K562 (cell line): Measurements from ENCODE around the gene MYO10. TPM values are rescaled to one million over a fixed set of nuclear protein-coding genes. Genes with fewer than 3 reads are reported as not detected.

ENCODE experiments used
- ATAC-seq: fragments of 200-7000 bp; cut with Tn5 transposase; 3 replicates; pipeline ENCODE4 v1.9.1; 2020; ENCODE audit warnings: moderate library complexity
- Bru-seq: library from RNA; stranded (reverse); fragments of 400-500 nt; gene quantifications from one replicate; lab custom pipeline; 2021; lab: Mats Ljungman, UMichigan
- BruChase-seq, 2 experiments: library from RNA; stranded (reverse); fragments of 400-500 nt; gene quantifications; one replicate each; lab custom pipeline; 2021; lab: Mats Ljungman, UMichigan
- BruUV-seq: library from RNA; stranded (reverse); fragments of 400-500 nt; replicated peaks from 2 replicates; lab custom pipeline; 2021; lab: Mats Ljungman, UMichigan
- CTCF ChIA-PET: fragments of 300-600 bp; formaldehyde crosslinking; extraction: SDS; loops from one replicate; lab custom pipeline; 2021; ENCODE audit warnings: low intra/inter-chr PET ratio; lab: Yijun Ruan, JAX
- POLR2A ChIA-PET: fragments of 300-600, 350-650 bp; sonication (Branson Sonifier 250); formaldehyde crosslinking; extraction: SDS; loops from one replicate; lab custom pipeline; 2021; ENCODE audit warnings: antibody characterized with exemption, inconsistent platforms; lab: Yijun Ruan, JAX
- DNase-seq, 4 experiments: peaks; one replicate each; pipeline versions ENCODE4 v3.0.0 to v3.0.0-alpha.2; 2011 to 2018; ENCODE audit warnings: low spot score in 3 of 4, mixed read lengths in 3 of 4; ENCODE audit errors: extremely low read depth in 1 of 4
- FAIRE-seq: peaks from 2 replicates; lab custom pipeline; 2011; peaks lifted over from hg19 to GRCh38; lab: Jason Lieb, UNC
- H2AFZ ChIP-seq: 2 replicates; pipeline ENCODE4 v1.6.0; 2011; ENCODE audit warnings: low read depth, low read length, control low read depth, inconsistent platforms
- H3K27ac ChIP-seq: fragments of 200-600 bp; 3 replicates; pipeline ENCODE4 v1.8.0; 2011; ENCODE audit warnings: low read depth, mild to moderate bottlenecking, control low read depth, inconsistent platforms, low read length, moderate library complexity, mixed read lengths; ENCODE audit errors: extremely low read depth
- H3K27me3 ChIP-seq, 2 experiments: fragments of 300-600 bp in 1 of 2; 2 replicates in 1 of 2; 3 replicates in 1 of 2; pipeline versions ENCODE4 v1.6.0 to v1.8.0; 2011; ENCODE audit warnings: inconsistent platforms in 2 of 2, low read length in 2 of 2, mild to moderate bottlenecking in 1 of 2, mixed read lengths in 1 of 2, moderate library complexity in 1 of 2; ENCODE audit not compliant: control insufficient read depth in 2 of 2, insufficient read depth in 2 of 2
- H3K36me3 ChIP-seq: fragments of 300-600 bp; 3 replicates; pipeline ENCODE4 v1.8.0; 2011; ENCODE audit warnings: mild to moderate bottlenecking, low read length, inconsistent platforms; ENCODE audit not compliant: control insufficient read depth, insufficient read depth
- H3K4me1 ChIP-seq, 2 experiments: fragments of 200-600 bp in 1 of 2; replicated peaks in 1 of 2; 2 replicates in 1 of 2; 3 replicates in 1 of 2; pipeline versions ENCODE4 v1.5.1 to v1.8.0; 2011; ENCODE audit warnings: inconsistent platforms in 2 of 2, low read length in 2 of 2, mild to moderate bottlenecking in 1 of 2, mixed read lengths in 1 of 2, moderate library complexity in 1 of 2; ENCODE audit not compliant: control insufficient read depth in 2 of 2, insufficient read depth in 2 of 2
- H3K4me2 ChIP-seq: 2 replicates; pipeline ENCODE4 v1.6.1; 2011; ENCODE audit warnings: low read length, control low read depth, inconsistent platforms, mixed read lengths; ENCODE audit not compliant: insufficient read depth
- H3K4me3 ChIP-seq: fragments of 200-600 bp; sonication (generic), shearing (Covaris generic); 2 replicates; pipeline ENCODE4 v1.5.1; 2016; ENCODE audit warnings: control low read depth, inconsistent platforms
- H3K79me2 ChIP-seq: fragments of 200-600 bp; 3 replicates; pipeline ENCODE4 v1.8.0; 2011; ENCODE audit warnings: low read length, inconsistent platforms; ENCODE audit not compliant: control insufficient read depth, insufficient read depth
- H3K9ac ChIP-seq, 2 experiments: 2 replicates each; pipeline versions ENCODE4 v1.6.0 to v1.6.1; 2011; ENCODE audit warnings: low read depth in 2 of 2, low read length in 2 of 2, control low read depth in 1 of 2, inconsistent platforms in 1 of 2, mild to moderate bottlenecking in 1 of 2, mixed read lengths in 1 of 2; ENCODE audit not compliant: insufficient read depth in 1 of 2
- H3K9me1 ChIP-seq: one replicate; pipeline ENCODE4 v1.6.0; 2011; ENCODE audit warnings: inconsistent platforms, mild to moderate bottlenecking, low read length, moderate library complexity; ENCODE audit not compliant: control insufficient read depth, insufficient read depth
- H3K9me3 ChIP-seq: replicated peaks from 2 replicates; pipeline ENCODE4 v1.5.1; 2011; ENCODE audit warnings: low read depth, low read length, inconsistent platforms; ENCODE audit not compliant: control insufficient read depth, insufficient read depth
- H4K20me1 ChIP-seq: replicated peaks from 2 replicates; pipeline ENCODE4 v1.6.1; 2011; ENCODE audit warnings: low read length, inconsistent platforms, mixed read lengths; ENCODE audit not compliant: control insufficient read depth, insufficient read depth
- ELF4 ChIP-seq: fragments of 450-650 bp; formaldehyde crosslinking; IDR thresholded peaks from 2 replicates; pipeline ENCODE4 v1.4.0; 2022; ENCODE audit warnings: missing genetic modification characterization
- HNRNPLL ChIP-seq: fragments of 200-400 bp; formaldehyde crosslinking; IDR thresholded peaks from 2 replicates; pipeline ENCODE4 v1.6.1; 2017; ENCODE audit warnings: low read length, low read depth, mild to moderate bottlenecking; ENCODE audit not compliant: poor library complexity, severe bottlenecking
- NFIC ChIP-seq: fragments of 450-650 bp; IDR thresholded peaks from 2 replicates; pipeline ENCODE4 v1.6.1; 2017; ENCODE audit warnings: mild to moderate bottlenecking, inconsistent platforms
- PHTF2 ChIP-seq: fragments of 250-450 bp; sonication (Bioruptor Pico); IDR thresholded peaks from 2 replicates; pipeline ENCODE4 v1.5.0; 2021; ENCODE audit warnings: mild to moderate bottlenecking
- ZNF324 ChIP-seq: fragments of 250-450 bp; sonication (Bioruptor Pico); IDR thresholded peaks from 2 replicates; pipeline ENCODE4 v1.4.0; 2020; ENCODE audit warnings: mild to moderate bottlenecking
- ZNF644 ChIP-seq: fragments of 200-800 bp; sonication (Bioruptor generic); IDR thresholded peaks from 2 replicates; pipeline ENCODE4 v1.6.1; 2016; ENCODE audit warnings: low read depth, missing genetic modification characterization, missing compliant biosample characterization
- WGBS: fragments of 100-300 bp; shearing (Covaris generic); methylation state at CpG from one replicate; pipeline ENCODE4 v1.1.6; 2016; ENCODE audit warnings: low coverage, mixed read lengths; ENCODE audit not compliant: insufficient coverage; ENCODE audit errors: missing lambda C conversion rate; 5-methylcytosine and 5-hydroxymethylcytosine counted together
- in situ Hi-C: fragments of 300-500 bp; cut with MboI; formaldehyde crosslinking; loops from 4 replicates; pipeline ENCODE4 v1.15.0; 2018; ENCODE audit warnings: inconsistent platforms, mixed read lengths
- intact Hi-C: fragments of 100-400 bp; cut with micrococcal nuclease; formaldehyde crosslinking; loops from 2 replicates; pipeline ENCODE4 v1.14.2; 2022
- long read RNA-seq, 3 experiments: library from polyadenylated mRNA in 2 of 3; library from RNA in 1 of 3; unstranded in 2 of 3; stranded (forward) in 1 of 3; transcript quantifications; one replicate each; pipeline ENCODE4 v2.0.0, GENCODE V29; 2019 to 2022
- polyA minus RNA-seq, 3 experiments: library from RNA; depleted of rRNA, polyadenylated mRNA; stranded (reverse); fragments of >200 nt; gene quantifications; 2 replicates each; pipeline ENCODE4 v1.2.3, GENCODE V29; 2011
- polyA plus RNA-seq, 8 experiments: library from polyadenylated mRNA; depleted of rRNA in 4 of 8; stranded (reverse) in 5 of 8; unstranded in 3 of 8; fragments of >200 nt; fragmentation: Nextera tagmentation in 2 of 8; fragmentation: Illumina TruSeq in 1 of 8; extraction: Ambion mirVana in 2 of 8; extraction: Trizol in 1 of 8; gene quantifications; 2 replicates each; pipeline versions ENCODE4 v1.2.1 to v1.2.3, GENCODE V29; 2011 to 2014; ENCODE audit warnings: inconsistent platforms in 1 of 8, missing spikeins in 1 of 8
- total RNA-seq, 7 experiments: library from RNA; depleted of rRNA in 6 of 7; stranded (reverse); fragments of >200 nt in 6 of 7; fragmentation: Illumina TruSeq in 2 of 7; extraction: Trizol in 2 of 7; gene quantifications; 2 replicates each; pipeline versions ENCODE4 v1.2.1 to v1.2.3, GENCODE V29; 2011 to 2021; ENCODE audit warnings: low replicate concordance in 1 of 7
- TF ChIP-seq, protein P1 (sequence below): fragments of 450-650 bp; IDR thresholded peaks from 2 replicates; pipeline ENCODE4 v1.6.1; 2017; ENCODE audit warnings: antibody characterized with exemption
- TF ChIP-seq, protein P2 (sequence below): fragments of 200-800 bp; sonication (Bioruptor generic); IDR thresholded peaks from 2 replicates; pipeline ENCODE4 v1.6.1; 2017; ENCODE audit warnings: missing genetic modification characterization, missing compliant biosample characterization
- TF ChIP-seq, protein P3 (sequence below), 2 experiments: IDR thresholded peaks; 2 replicates each; pipeline ENCODE4 v1.6.1; 2011; ENCODE audit warnings: borderline replicate concordance in 1 of 2, control low read depth in 1 of 2, low read depth in 1 of 2, low read length in 1 of 2, mild to moderate bottlenecking in 1 of 2, mixed read lengths in 1 of 2, moderate library complexity in 1 of 2; ENCODE audit not compliant: insufficient read depth in 1 of 2, insufficient read length in 1 of 2, poor library complexity in 1 of 2, severe bottlenecking in 1 of 2; ENCODE audit errors: extremely low read depth in 1 of 2

The MYO10 gene
- total RNA-seq (2011; cell fraction: chromatin; rRNA removed; ENCODE audit: low replicate concordance), result not detected in 2 replicates
- total RNA-seq (2011; cell fraction: nucleolus; rRNA removed), result not detected in 2 replicates
- not detected in 2 replicates for total RNA-seq (2011; cell fraction: nucleoplasm; rRNA removed)
- not detected in 2 replicates for total RNA-seq (2014; rRNA removed)
- not detected in 2 replicates for total RNA-seq (2014; rRNA removed; fragmentation: Illumina TruSeq; extraction: Trizol)
- total RNA-seq (2015; rRNA removed; fragmentation: Illumina TruSeq; extraction: Trizol), result 0.04 TPM in 1 of 2 replicates, not detected in the other
- 0.24 and 0.34 TPM in 2 replicates for total RNA-seq (2021)
- polyA plus RNA-seq (2011; rRNA removed), result not detected in 2 replicates
- 0.01 TPM in 1 of 2 replicates, not detected in the other for polyA plus RNA-seq (2011; cell fraction: cytosol; rRNA removed)
- not detected in 2 replicates for polyA plus RNA-seq (2011; cell fraction: nucleus; rRNA removed)
- 0.01 and 0.21 TPM in 2 replicates for polyA plus RNA-seq (2012)
- 0.03 TPM in 1 of 2 replicates, not detected in the other for polyA plus RNA-seq (2014; fragmentation: Illumina TruSeq; extraction: Trizol)
- polyA plus RNA-seq (2014; fragmentation: Nextera tagmentation; extraction: Ambion mirVana), result not detected
- 0.08 TPM in 1 of 2 replicates, not detected in the other for polyA plus RNA-seq (2014; rRNA removed)
- 0.12 TPM in 1 of 2 replicates, not detected in the other for polyA minus RNA-seq (2011; rRNA and poly(A)+ RNA removed)
- not detected in 2 replicates for polyA minus RNA-seq (2011; cell fraction: cytosol; rRNA and poly(A)+ RNA removed)
- under 0.01 and 0.11 TPM in 2 replicates for polyA minus RNA-seq (2011; cell fraction: nucleus; rRNA and poly(A)+ RNA removed)
- Bru-seq, nascent RNA, result percentile 10 among the genes with signal in this experiment
- BruChase-seq, experiment 1, labeled RNA remaining after a 2-hour chase, result percentile 12 among the genes with signal in this experiment
- percentile 13 among the genes with signal in this experiment for BruChase-seq, experiment 2, labeled RNA remaining after a 6-hour chase
- long read RNA-seq, experiment 1, result 0 reads
- long read RNA-seq, experiment 2, result 0 reads
- long read RNA-seq, experiment 3, result 0 reads

DNA sequence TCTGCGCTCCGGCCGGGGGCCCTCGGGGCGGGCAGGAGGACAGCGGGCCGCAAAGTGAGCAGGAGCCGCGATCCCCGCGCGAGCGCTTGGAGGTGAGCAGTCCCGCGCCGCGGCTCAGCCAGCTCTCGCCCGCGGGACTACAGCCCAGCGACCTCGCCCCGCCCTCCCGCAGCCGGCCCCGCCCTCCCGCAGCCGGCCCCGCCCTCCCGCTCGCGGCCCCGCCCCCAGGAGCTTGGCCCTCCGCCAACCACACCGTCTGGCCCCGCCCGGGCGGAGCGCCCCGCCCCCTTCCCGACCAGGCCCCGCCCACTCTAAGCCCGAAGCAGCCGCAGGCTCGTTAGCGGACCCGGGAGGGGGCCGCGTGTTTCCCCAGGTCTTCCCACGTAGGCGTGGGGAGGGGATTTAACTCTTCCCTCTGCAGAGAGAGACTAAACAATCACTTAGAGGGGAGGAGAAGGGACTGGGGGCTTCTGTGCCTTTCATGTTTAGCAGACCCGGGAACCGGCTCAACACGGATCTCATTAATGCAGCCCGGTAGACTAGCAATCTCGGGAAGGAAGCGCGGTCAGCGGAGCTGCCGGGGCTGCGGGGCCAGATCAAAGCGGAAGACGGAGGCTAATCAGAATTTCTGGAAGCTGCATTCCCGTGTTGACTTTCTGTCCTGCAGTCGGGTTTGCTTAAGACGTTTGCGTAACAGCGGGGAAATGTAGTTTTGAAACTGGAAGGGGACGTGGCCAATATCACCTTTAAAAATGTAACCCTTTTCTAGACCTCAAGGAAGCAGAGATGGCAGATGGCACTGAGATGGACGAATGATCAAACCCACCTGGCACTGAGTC lies at the start of gene MYO10:
MYO10 (minus strand) TSS at position 139 of the 839 bp plus-strand sequence. CDS start 480 bp downstream, outside the sequence.
- Histone ChIP-seq H2AFZ (peak within 1 kb of the TSS; percentile 36; the same call in 1 of the 2 replicates), H3K9me3 (no peaks in the 10 kb centered on the region), H4K20me1 (no peaks in the 10 kb centered on the region), H3K79me2 (no peaks in the 10 kb centered on the region), H3K27ac (no peak within 1 kb of the TSS), H3K27me3 (peaks cover under 1 to 9% of the 10 kb centered on the region in 2 experiments; a peak in 1 of 5 replicates), H3K36me3 (no peaks in the 10 kb centered on the region), H3K9ac (peak within 1 kb of the TSS in 1 of 2 experiments; percentile 60; a peak in 2 of 4 replicates), H3K4me1 (peaks cover 0 to 13% of the 10 kb centered on the region in 2 experiments; a peak in 2 of 5 replicates), H3K9me1 (no peaks in the 10 kb centered on the region), H3K4me3 (peak within 1 kb of the TSS; percentile 26; the same call in 1 of the 2 replicates), H3K4me2 (peak within 1 kb of the TSS; percentile 28)
- ATAC-seq, result peak; percentile 96
- ChIA-PET POLR2A (no interaction called here), CTCF (no interaction called here)
- no TSS peak for BruUV-seq
- FAIRE-seq, result no peak
- intact Hi-C loops (no loop called here), in situ Hi-C loops (no loop called here)
- WGBS, result 22% methylated on average over 36 of the region's 70 CpGs
- peak; percentile 35 to 93 (median 88) for DNase-seq
- TF ChIP-seq ZNF324 (CRISPR knock-in tag) (no peak), PHTF2 (no peak), ELF4 (no peak), ZNF644 (no peak), HNRNPLL (peak; percentile 16), NFIC (peak; percentile 68)
- TF ChIP-seq, protein P1, sequence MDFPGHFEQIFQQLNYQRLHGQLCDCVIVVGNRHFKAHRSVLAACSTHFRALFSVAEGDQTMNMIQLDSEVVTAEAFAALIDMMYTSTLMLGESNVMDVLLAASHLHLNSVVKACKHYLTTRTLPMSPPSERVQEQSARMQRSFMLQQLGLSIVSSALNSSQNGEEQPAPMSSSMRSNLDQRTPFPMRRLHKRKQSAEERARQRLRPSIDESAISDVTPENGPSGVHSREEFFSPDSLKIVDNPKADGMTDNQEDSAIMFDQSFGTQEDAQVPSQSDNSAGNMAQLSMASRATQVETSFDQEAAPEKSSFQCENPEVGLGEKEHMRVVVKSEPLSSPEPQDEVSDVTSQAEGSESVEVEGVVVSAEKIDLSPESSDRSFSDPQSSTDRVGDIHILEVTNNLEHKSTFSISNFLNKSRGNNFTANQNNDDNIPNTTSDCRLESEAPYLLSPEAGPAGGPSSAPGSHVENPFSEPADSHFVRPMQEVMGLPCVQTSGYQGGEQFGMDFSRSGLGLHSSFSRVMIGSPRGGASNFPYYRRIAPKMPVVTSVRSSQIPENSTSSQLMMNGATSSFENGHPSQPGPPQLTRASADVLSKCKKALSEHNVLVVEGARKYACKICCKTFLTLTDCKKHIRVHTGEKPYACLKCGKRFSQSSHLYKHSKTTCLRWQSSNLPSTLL, result peak; percentile 81; the same call in 1 of the 2 replicates
- TF ChIP-seq, protein P2, sequence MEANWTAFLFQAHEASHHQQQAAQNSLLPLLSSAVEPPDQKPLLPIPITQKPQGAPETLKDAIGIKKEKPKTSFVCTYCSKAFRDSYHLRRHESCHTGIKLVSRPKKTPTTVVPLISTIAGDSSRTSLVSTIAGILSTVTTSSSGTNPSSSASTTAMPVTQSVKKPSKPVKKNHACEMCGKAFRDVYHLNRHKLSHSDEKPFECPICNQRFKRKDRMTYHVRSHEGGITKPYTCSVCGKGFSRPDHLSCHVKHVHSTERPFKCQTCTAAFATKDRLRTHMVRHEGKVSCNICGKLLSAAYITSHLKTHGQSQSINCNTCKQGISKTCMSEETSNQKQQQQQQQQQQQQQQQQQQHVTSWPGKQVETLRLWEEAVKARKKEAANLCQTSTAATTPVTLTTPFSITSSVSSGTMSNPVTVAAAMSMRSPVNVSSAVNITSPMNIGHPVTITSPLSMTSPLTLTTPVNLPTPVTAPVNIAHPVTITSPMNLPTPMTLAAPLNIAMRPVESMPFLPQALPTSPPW, result peak; percentile 44; the same call in 1 of the 2 replicates
- TF ChIP-seq, protein P3, sequence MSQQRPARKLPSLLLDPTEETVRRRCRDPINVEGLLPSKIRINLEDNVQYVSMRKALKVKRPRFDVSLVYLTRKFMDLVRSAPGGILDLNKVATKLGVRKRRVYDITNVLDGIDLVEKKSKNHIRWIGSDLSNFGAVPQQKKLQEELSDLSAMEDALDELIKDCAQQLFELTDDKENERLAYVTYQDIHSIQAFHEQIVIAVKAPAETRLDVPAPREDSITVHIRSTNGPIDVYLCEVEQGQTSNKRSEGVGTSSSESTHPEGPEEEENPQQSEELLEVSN (IDR thresholded peaks at IDR 0.05; ENCODE audit: borderline replicate concordance in 1 of 2, extremely low read depth in 1 of 2, insufficient read depth in 1 of 2, insufficient read length in 1 of 2, low read depth in 1 of 2, low read length in 1 of 2, poor library complexity in 1 of 2, severe bottlenecking in 1 of 2), result peak in 1 of 2 experiments; percentile 6
